Kidney (tissue), 14 donors: Measurements from ENCODE around the gene TYW3. TPM values are rescaled to one million over a fixed set of nuclear protein-coding genes. Genes with fewer than 3 reads are reported as not detected.

Experiments
- DNase-seq, 5 donors: peaks; one replicate each; pipeline ENCODE4 v3.0.0-alpha.2; 2013 to 2020
- FAIRE-seq: peaks from 2 replicates; lab custom pipeline; 2012; peaks lifted over from hg19 to GRCh38; lab: Jason Lieb, UNC
- H3K27ac ChIP-seq, 2 donors: one replicate each; pipeline ENCODE4 v1.7.0; 2013; ENCODE audit warnings: low read depth in 2 of 2, low read length in 2 of 2, inconsistent platforms in 1 of 2
- H3K27me3 ChIP-seq: one replicate; pipeline ENCODE4 v1.7.1; 2013; ENCODE audit warnings: low read length, inconsistent platforms; ENCODE audit not compliant: control insufficient read depth, insufficient read depth
- H3K36me3 ChIP-seq, 3 donors: one replicate each; pipeline versions ENCODE4 v1.7.0 to v1.7.1; 2013; ENCODE audit warnings: low read length in 3 of 3, control low read depth in 1 of 3, inconsistent platforms in 1 of 3; ENCODE audit not compliant: insufficient read depth in 3 of 3, control insufficient read depth in 2 of 3
- H3K4me1 ChIP-seq, 3 donors: one replicate each; pipeline versions ENCODE4 v1.7.0 to v1.7.1; 2013; ENCODE audit warnings: low read length in 3 of 3, inconsistent platforms in 1 of 3, low read depth in 1 of 3; ENCODE audit not compliant: control insufficient read depth in 2 of 3, insufficient read depth in 2 of 3
- H3K4me3 ChIP-seq, 3 donors: one replicate each; pipeline versions ENCODE4 v1.7.0 to v1.8.1; 2013; ENCODE audit warnings: low read length in 3 of 3, control low read depth in 1 of 3, inconsistent platforms in 1 of 3
- H3K9ac ChIP-seq, 3 donors: one replicate each; pipeline versions ENCODE4 v1.7.0 to v1.7.1; 2013; ENCODE audit warnings: low read length in 3 of 3, control low read depth in 1 of 3, inconsistent platforms in 1 of 3
- H3K9me3 ChIP-seq, 3 donors: one replicate each; pipeline versions ENCODE4 v1.7.0 to v1.7.1; 2013; ENCODE audit warnings: low read length in 3 of 3, control low read depth in 1 of 3, inconsistent platforms in 1 of 3; ENCODE audit not compliant: control insufficient read depth in 2 of 3, insufficient read depth in 1 of 3
- CTCF ChIP-seq: IDR thresholded peaks from 3 replicates; pipeline ENCODE4 v1.5.1; 2012; ENCODE audit warnings: mild to moderate bottlenecking, moderate library complexity, borderline replicate concordance; ENCODE audit not compliant: insufficient read depth; ENCODE audit errors: extremely low read depth
- intact Hi-C: fragments of 100-400 bp; cut with DNase I; formaldehyde crosslinking; loops from one replicate; pipeline ENCODE4 v1.11.1; 2022
- polyA plus RNA-seq: library from polyadenylated mRNA; stranded (reverse); fragments of 350-450 nt; fragmentation: Illumina TruSeq; extraction: RNeasy Lipid Tissue Mini Kit (QIAGEN cat#74804); gene quantifications from one replicate; pipeline ENCODE4 v1.2.3, GENCODE V29; 2014; ENCODE audit warnings: low read depth, low replicate concordance; ENCODE audit not compliant: insufficient read depth
- total RNA-seq: library from RNA; stranded (reverse); fragmentation: NEBNext Ultra II Directional; extraction: Animal tissue kit (Norgen Biotek cat#: 25700); gene quantifications from one replicate; pipeline ENCODE4 v1.2.1, GENCODE V29; 2021
- donor health status: control.
- donor health status: control.
- donor health status: control.
- donor health status: control.
- donor health status: control.
- donor health status: DM: yes; HTN: yes; CAD: no.
- donor health status: Normal renal cell carcinoma (clear cell type).

The TYW3 gene
- total and polyA plus RNA-seq, 2 donors from 2014 or later, result 17.1 to 22.1 TPM

- no peak for TF ChIP-seq CTCF
- FAIRE-seq (peak; percentile 17), DNase-seq (no peak)
- no peak overlapping the region for H3K4me3 ChIP-seq
- no peaks in the 10 kb centered on the region for H3K27me3 ChIP-seq
- no peak overlapping the region for H3K9ac ChIP-seq
- intact Hi-C loops, result no loop called here
- no peak overlapping the region for H3K27ac ChIP-seq
- H3K4me1 ChIP-seq, result no peaks in the 10 kb centered on the region
- H3K9me3 ChIP-seq, result no peaks in the 10 kb centered on the region
- peaks cover 0 to 11% (median 5%) of the 10 kb centered on the region in 3 donors for H3K36me3 ChIP-seq
These were observed 33.6 kb downstream of the TYW3 start for GRCh38 chr1:74766579-74766978.

DNA sequence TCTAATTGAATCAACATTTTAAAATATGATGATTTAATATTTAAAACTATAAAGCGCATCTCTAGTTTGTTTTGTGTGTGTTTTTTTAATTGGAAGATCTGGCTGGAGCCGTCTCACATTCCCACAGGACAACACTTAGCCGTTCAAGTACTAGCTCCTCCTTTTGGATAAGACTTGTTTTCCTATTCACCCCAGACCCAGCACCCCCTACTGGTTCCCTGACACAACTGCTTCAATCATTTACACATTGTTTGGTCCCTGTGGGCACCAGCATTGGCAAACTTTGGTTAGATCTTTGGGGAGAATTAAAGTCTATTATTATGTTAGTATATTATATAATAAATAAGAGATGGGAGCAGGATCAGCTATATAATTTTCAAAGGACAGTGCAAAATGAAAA, 34.5 kb downstream of the TYW3 start:
- Histone ChIP-seq H3K27me3 (no peaks in the 10 kb centered on the region), H3K4me1 (no peaks in the 10 kb centered on the region), H3K4me3 (no peak overlapping the region), H3K27ac (no peak overlapping the region), H3K36me3 (peaks cover 0 to 7% (median 5%) of the 10 kb centered on the region in 3 donors), H3K9ac (no peak overlapping the region), H3K9me3 (no peaks in the 10 kb centered on the region)
- TF ChIP-seq CTCF, result peak; percentile 9
- FAIRE-seq (no peak), DNase-seq (no peak)
- intact Hi-C loops, result no loop called here

- Histone ChIP-seq H3K4me3 (no peak overlapping the region), H3K9me3 (no peaks in the 10 kb centered on the region), H3K27me3 (no peaks in the 10 kb centered on the region), H3K27ac (no peak overlapping the region), H3K9ac (no peak overlapping the region), H3K36me3 (no peaks in the 10 kb centered on the region), H3K4me1 (no peaks in the 10 kb centered on the region)
- FAIRE-seq (peak; percentile 98), DNase-seq (peak in 2 of 5 donors; percentile 68 to 80)
- intact Hi-C loops, result loop anchor here (10.0 kb wide), 1 partner anchor 433 kb away; no protein-coding TSS in a partner anchor
- peak; percentile 68 for TF ChIP-seq CTCF
These were observed 39.1 kb downstream of the TYW3 start for GRCh38 chr1:74771913-74772515.

DNA sequence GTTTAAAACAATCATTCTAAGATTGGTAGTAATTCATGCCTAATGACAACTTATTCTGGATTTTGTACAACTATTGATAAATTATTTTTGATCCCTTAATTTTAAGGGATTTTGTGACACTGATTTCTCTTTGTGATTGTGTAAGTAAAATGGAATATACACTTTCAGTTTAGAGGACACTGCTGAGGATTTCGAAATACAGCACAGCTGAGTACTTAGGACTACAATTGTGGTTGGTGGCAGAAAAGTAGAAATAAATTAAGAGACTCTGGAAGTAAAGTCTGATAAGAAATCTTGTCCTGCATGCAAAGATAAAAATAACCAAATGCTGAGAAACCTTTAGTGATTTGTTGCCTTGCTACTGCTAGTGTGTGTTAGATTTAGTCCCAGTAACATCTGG, 40.0 kb downstream of the TYW3 start:
- no peak for TF ChIP-seq CTCF
- H3K9me3 ChIP-seq, result no peaks in the 10 kb centered on the region
- no peaks in the 10 kb centered on the region for H3K36me3 ChIP-seq
- H3K4me1 ChIP-seq, result no peaks in the 10 kb centered on the region
- DNase-seq (no peak), FAIRE-seq (no peak)
- no peaks in the 10 kb centered on the region for H3K27me3 ChIP-seq
- no peak overlapping the region for H3K4me3 ChIP-seq
- H3K27ac ChIP-seq, result no peak overlapping the region
- intact Hi-C loops, result loop anchor here (10.0 kb wide), 1 partner anchor 432 kb away; no protein-coding TSS in a partner anchor
- H3K9ac ChIP-seq, result no peak overlapping the region
